Endodermal cell (in vitro differentiated cells): ENCODE measurements around the gene HGD. TPM values are rescaled to one million over a fixed set of nuclear protein-coding genes. Genes with fewer than 3 reads are reported as not detected.

Source experiments
- DNase-seq: peaks from one replicate; pipeline ENCODE4 v3.0.0-alpha.2; 2017
- H3K27ac ChIP-seq: 2 replicates; pipeline ENCODE4 v1.5.1; 2013; ENCODE audit warnings: mild to moderate bottlenecking, low read depth, low read length, moderate library complexity
- H3K27me3 ChIP-seq: 2 replicates; pipeline ENCODE4 v1.6.1; 2013; ENCODE audit warnings: mild to moderate bottlenecking, low read length, moderate library complexity; ENCODE audit not compliant: insufficient read depth, control insufficient read depth, poor library complexity, severe bottlenecking
- H3K36me3 ChIP-seq: 2 replicates; pipeline ENCODE4 v1.7.0; 2013; ENCODE audit warnings: mild to moderate bottlenecking, low read length, moderate library complexity; ENCODE audit not compliant: control insufficient read depth, insufficient read depth
- H3K4me1 ChIP-seq: one replicate; pipeline ENCODE4 v1.7.0; 2013; ENCODE audit warnings: low read length; ENCODE audit not compliant: control insufficient read depth, insufficient read depth
- H3K4me3 ChIP-seq: 2 replicates; pipeline ENCODE4 v1.5.1; 2013; ENCODE audit warnings: mild to moderate bottlenecking, low read length, moderate library complexity
- H3K9ac ChIP-seq: 2 replicates; pipeline ENCODE4 v1.6.1; 2013; ENCODE audit warnings: mild to moderate bottlenecking, low read length, moderate library complexity; ENCODE audit not compliant: poor library complexity, severe bottlenecking; ENCODE audit errors: extremely low read depth
- H3K9me3 ChIP-seq: 2 replicates; pipeline ENCODE4 v1.6.1; 2013; ENCODE audit warnings: mild to moderate bottlenecking, low read length, moderate library complexity; ENCODE audit not compliant: control insufficient read depth
- H3K27ac Mint-ChIP-seq: 2 replicates; pipeline ENCODE4 v1.8.0; 2020; ENCODE audit warnings: mixed read lengths
- H3K27me3 Mint-ChIP-seq: 2 replicates; pipeline ENCODE4 v1.8.0; 2021; ENCODE audit warnings: mild to moderate bottlenecking, mixed read lengths; ENCODE audit not compliant: insufficient read depth
- H3K36me3 Mint-ChIP-seq: 2 replicates; pipeline ENCODE4 v1.8.0; 2020; ENCODE audit warnings: low read depth, mixed read lengths
- H3K4me1 Mint-ChIP-seq: 2 replicates; pipeline ENCODE4 v1.8.0; 2020; ENCODE audit warnings: mixed read lengths
- H3K4me3 Mint-ChIP-seq: 2 replicates; pipeline ENCODE4 v1.8.0; 2020; ENCODE audit warnings: mild to moderate bottlenecking, moderate library complexity, mixed read lengths
- H3K9me3 Mint-ChIP-seq: 2 replicates; pipeline ENCODE4 v1.8.0; 2020; ENCODE audit warnings: mild to moderate bottlenecking, mixed read lengths
- WGBS, 2 experiments: methylation state at CpG; one replicate each; pipeline versions ENCODE4 v1.1.5 to v1.1.7; 2013; ENCODE audit warnings: missing lambda C conversion rate in 2 of 2, mixed read lengths in 1 of 2; ENCODE audit not compliant: insufficient coverage in 1 of 2, insufficient read length in 1 of 2; 5-methylcytosine and 5-hydroxymethylcytosine counted together
- total RNA-seq, 2 donors: library from RNA; stranded (reverse); fragmentation: NEBNext Ultra II Directional in 1 of 2; extraction: Animal tissue kit (Norgen Biotek cat#: 25700) in 1 of 2; gene quantifications; 2 replicates in 1 of 2; 3 replicates in 1 of 2; pipeline ENCODE4 v1.2.1, GENCODE V29; 2021
- TF ChIP-seq, protein P1 (sequence below): fragments of 200-600 bp; sonication (generic); conservative IDR thresholded peaks from 2 replicates; pipeline ENCODE4 v1.5.0; 2021; ENCODE audit warnings: antibody characterized with exemption, mild to moderate bottlenecking

The HGD gene
- total RNA-seq, 2 donors from 2014 or later = not detected

DNA sequence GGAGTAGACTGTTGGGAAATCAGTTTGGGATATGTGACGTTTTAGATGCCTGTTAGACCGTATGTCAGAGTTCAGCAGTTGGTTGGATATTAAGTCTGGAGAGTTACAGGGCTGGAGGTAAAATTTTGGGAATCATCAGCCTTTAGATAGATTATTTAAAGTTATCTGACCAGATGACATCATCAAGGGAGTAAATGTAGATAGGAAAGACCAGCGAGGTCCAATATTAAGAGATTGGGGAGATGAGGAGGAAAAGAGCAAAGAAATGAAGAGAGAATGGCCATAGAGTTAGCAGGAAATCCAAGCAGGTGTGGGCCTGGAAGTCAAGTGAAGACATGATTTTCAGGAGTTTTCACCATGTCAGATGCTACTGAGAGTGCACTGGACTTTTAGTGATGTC is 82.8 kb downstream of the HGD start:
- 65 to 67% methylated on average over 3 of the region's 3 CpGs for WGBS, 2 experiments
- peak overlapping the region; percentile 42 for H3K4me3 ChIP-seq
- TF ChIP-seq, protein P1, sequence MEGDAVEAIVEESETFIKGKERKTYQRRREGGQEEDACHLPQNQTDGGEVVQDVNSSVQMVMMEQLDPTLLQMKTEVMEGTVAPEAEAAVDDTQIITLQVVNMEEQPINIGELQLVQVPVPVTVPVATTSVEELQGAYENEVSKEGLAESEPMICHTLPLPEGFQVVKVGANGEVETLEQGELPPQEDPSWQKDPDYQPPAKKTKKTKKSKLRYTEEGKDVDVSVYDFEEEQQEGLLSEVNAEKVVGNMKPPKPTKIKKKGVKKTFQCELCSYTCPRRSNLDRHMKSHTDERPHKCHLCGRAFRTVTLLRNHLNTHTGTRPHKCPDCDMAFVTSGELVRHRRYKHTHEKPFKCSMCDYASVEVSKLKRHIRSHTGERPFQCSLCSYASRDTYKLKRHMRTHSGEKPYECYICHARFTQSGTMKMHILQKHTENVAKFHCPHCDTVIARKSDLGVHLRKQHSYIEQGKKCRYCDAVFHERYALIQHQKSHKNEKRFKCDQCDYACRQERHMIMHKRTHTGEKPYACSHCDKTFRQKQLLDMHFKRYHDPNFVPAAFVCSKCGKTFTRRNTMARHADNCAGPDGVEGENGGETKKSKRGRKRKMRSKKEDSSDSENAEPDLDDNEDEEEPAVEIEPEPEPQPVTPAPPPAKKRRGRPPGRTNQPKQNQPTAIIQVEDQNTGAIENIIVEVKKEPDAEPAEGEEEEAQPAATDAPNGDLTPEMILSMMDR = no peak
- peaks cover 13% of the 10 kb centered on the region for H3K4me1 Mint-ChIP-seq
- H3K9me3 Mint-ChIP-seq = no peaks in the 10 kb centered on the region
- H3K36me3 ChIP-seq = peaks cover 54% of the 10 kb centered on the region
- H3K27me3 Mint-ChIP-seq = no peaks in the 10 kb centered on the region
- no peak overlapping the region for H3K27ac ChIP-seq
- peaks cover 7% of the 10 kb centered on the region for H3K9me3 ChIP-seq
- peaks cover 19% of the 10 kb centered on the region for H3K36me3 Mint-ChIP-seq
- H3K4me3 Mint-ChIP-seq = no peak overlapping the region
- no peaks in the 10 kb centered on the region for H3K27me3 ChIP-seq
- no peak overlapping the region for H3K9ac ChIP-seq
- DNase-seq = no peak
- peaks cover 4% of the 10 kb centered on the region for H3K4me1 ChIP-seq
- H3K27ac Mint-ChIP-seq = no peak overlapping the region

GRCh38 chr3:120597445-120598049 is 84.5 kb downstream of the HGD start:
- Mint-ChIP-seq H3K27me3 (peaks cover under 1% of the 10 kb centered on the region), H3K27ac (no peak overlapping the region), H3K4me1 (peaks cover 18% of the 10 kb centered on the region), H3K36me3 (peaks cover 16% of the 10 kb centered on the region), H3K4me3 (peak overlapping the region; percentile 88), H3K9me3 (no peaks in the 10 kb centered on the region)
- TF ChIP-seq, protein P1 = no peak
- Histone ChIP-seq H3K27me3 (no peaks in the 10 kb centered on the region), H3K4me3 (peak overlapping the region; percentile 98), H3K36me3 (peaks cover 48% of the 10 kb centered on the region), H3K9me3 (peaks cover 7% of the 10 kb centered on the region), H3K27ac (no peak overlapping the region), H3K9ac (no peak overlapping the region), H3K4me1 (peaks cover 4% of the 10 kb centered on the region)
- no peak for DNase-seq
- WGBS, 2 experiments = 93% methylated on average over 1 of the region's 1 CpG; no CpG with 5 or more reads in 1 of the 2 experiments

DNA sequence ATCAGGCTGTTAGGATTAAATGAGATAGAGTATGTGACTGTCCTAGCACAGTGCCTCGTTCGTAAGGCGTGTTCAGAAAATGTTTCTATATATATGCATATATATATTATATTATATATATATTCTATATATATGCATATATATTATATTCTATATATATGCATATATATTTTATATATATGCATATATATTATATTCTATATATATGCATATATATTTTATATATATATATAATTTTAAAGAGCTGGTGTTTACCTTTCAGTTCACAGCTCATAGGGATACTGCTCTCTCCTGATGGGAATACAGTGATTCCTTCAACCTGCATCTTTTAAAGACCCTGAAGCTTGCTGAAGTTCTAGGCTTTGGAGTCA is 85.2 kb downstream of the HGD start:
- peaks cover 3% of the 10 kb centered on the region for H3K27me3 Mint-ChIP-seq
- H3K9me3 Mint-ChIP-seq = no peaks in the 10 kb centered on the region
- Histone ChIP-seq H3K27me3 (no peaks in the 10 kb centered on the region), H3K9ac (peak overlapping the region; percentile 98), H3K27ac (peak overlapping the region; percentile 96), H3K4me1 (peaks cover 4% of the 10 kb centered on the region), H3K4me3 (peak overlapping the region; percentile 98), H3K9me3 (peaks cover 7% of the 10 kb centered on the region), H3K36me3 (peaks cover 41% of the 10 kb centered on the region)
- peak overlapping the region; percentile 98 for H3K27ac Mint-ChIP-seq
- WGBS, 2 experiments = no CpG with 5 or more reads among the region's 3 CpGs
- DNase-seq = no peak
- peaks cover 19% of the 10 kb centered on the region for H3K4me1 Mint-ChIP-seq
- peak overlapping the region; percentile 88 for H3K4me3 Mint-ChIP-seq
- TF ChIP-seq, protein P1 = no peak
- peaks cover 11% of the 10 kb centered on the region for H3K36me3 Mint-ChIP-seq
